Measurements from ENCODE around the gene PRAMEF13. TPM values are rescaled to one million over a fixed set of nuclear protein-coding genes. Genes with fewer than 3 reads are reported as not detected.
"Not testable (repeated sequence)": the region's sequence is repeated elsewhere in the genome, so short reads cannot be mapped to it uniquely, and the experiment has no call there.

Gene PRAMEF13
- total RNA-seq, 4 donors from 2014 or later, result not detected

GRCh38 chr1:13216619-13217018 is 15.4 kb upstream of the PRAMEF13 start:
- no CpG with 5 or more reads among the region's 7 CpGs for WGBS, 2 donors (ENCODE audit: low coverage in 1 of 2)
- in situ Hi-C loops (cut with MboI; ENCODE audit: low pct_ligation_motif_present in 1 of 4, low pct_unique_long_range_greater_than_20kb in 1 of 4, low sequenced_read_pairs in 3 of 4), result not testable (repeated sequence)

GRCh38 chr1:13208712-13209111 is 7.5 kb upstream of the PRAMEF13 start:
- H3K27me3 ChIP-seq; DNase-seq; H3K4me3 ChIP-seq; H3K9me3 ChIP-seq; H3K27ac ChIP-seq; intact Hi-C loops (cut with DNase I; ENCODE audit: low total_unique reads); in situ Hi-C loops (cut with MboI; ENCODE audit: low pct_ligation_motif_present in 1 of 4, low pct_unique_long_range_greater_than_20kb in 1 of 4, low sequenced_read_pairs in 3 of 4); H3K4me1 ChIP-seq; H3K36me3 ChIP-seq: not testable (repeated sequence)
- WGBS, 2 donors (ENCODE audit: low coverage in 1 of 2), result no CpG with 5 or more reads among the region's 9 CpGs

More at GRCh38 chr1:13216619-13217018, 15.4 kb upstream of the PRAMEF13 start:
- H3K27ac ChIP-seq; intact Hi-C loops (cut with DNase I; ENCODE audit: low total_unique reads); H3K4me1 ChIP-seq; H3K9me3 ChIP-seq; H3K4me3 ChIP-seq; H3K27me3 ChIP-seq; DNase-seq; H3K36me3 ChIP-seq: not testable (repeated sequence)

- H3K36me3 ChIP-seq; H3K9me3 ChIP-seq; in situ Hi-C loops (cut with MboI; ENCODE audit: low pct_ligation_motif_present in 1 of 4, low pct_unique_long_range_greater_than_20kb in 1 of 4, low sequenced_read_pairs in 3 of 4); H3K4me3 ChIP-seq; H3K4me1 ChIP-seq; DNase-seq; H3K27ac ChIP-seq; intact Hi-C loops (cut with DNase I; ENCODE audit: low total_unique reads); H3K27me3 ChIP-seq: not testable (repeated sequence)
- 72% methylated on average over 2 of the region's 2 CpGs; no CpG with 5 or more reads in 1 of the 2 donors for WGBS, 2 donors (ENCODE audit: low coverage in 1 of 2)
These were observed 29.7 kb downstream of the PRAMEF13 start, which contains the start of gene PRAMEF9 for GRCh38 chr1:13171548-13171947. TSS of gene PRAMEF9 (plus strand) at chr1:13171848. CDS start at chr1:13175281, 3,433 bp downstream.

GRCh38 chr1:13165531-13165930 is 35.7 kb downstream of the PRAMEF13 start, which contains the start of gene HNRNPCL4:
TSS of gene HNRNPCL4 (minus strand) at chr1:13165631. CDS start at chr1:13165467, 164 bp downstream.
- H3K27ac ChIP-seq; H3K27me3 ChIP-seq; H3K36me3 ChIP-seq; intact Hi-C loops (cut with DNase I; ENCODE audit: low total_unique reads); DNase-seq; H3K4me3 ChIP-seq; H3K9me3 ChIP-seq; in situ Hi-C loops (cut with MboI; ENCODE audit: low pct_ligation_motif_present in 1 of 4, low pct_unique_long_range_greater_than_20kb in 1 of 4, low sequenced_read_pairs in 3 of 4); H3K4me1 ChIP-seq: not testable (repeated sequence)
- no CpG with 5 or more reads among the region's 8 CpGs for WGBS, 2 donors (ENCODE audit: low coverage in 1 of 2)

GRCh38 chr1:13155909-13156308 is 45.3 kb downstream of the PRAMEF13 start, which contains the start of gene PRAMEF26:
TSS of gene PRAMEF26 (minus strand) at chr1:13156009. CDS start at chr1:13153095, 2,914 bp downstream.
- H3K9me3 ChIP-seq; H3K27me3 ChIP-seq; H3K4me3 ChIP-seq; in situ Hi-C loops (cut with MboI; ENCODE audit: low pct_ligation_motif_present in 1 of 4, low pct_unique_long_range_greater_than_20kb in 1 of 4, low sequenced_read_pairs in 3 of 4); DNase-seq; H3K36me3 ChIP-seq; intact Hi-C loops (cut with DNase I; ENCODE audit: low total_unique reads); H3K27ac ChIP-seq; H3K4me1 ChIP-seq: not testable (repeated sequence)
- no CpG with 5 or more reads among the region's 5 CpGs for WGBS, 2 donors (ENCODE audit: low coverage in 1 of 2)

Other genes with a start within 250 kb of the PRAMEF13 start
- gene PRAMEF27, start 144.8 kb downstream of the PRAMEF13 start, total RNA-seq, result not detected
- gene HNRNPCL3, start 140.6 kb downstream of the PRAMEF13 start, total RNA-seq, result not detected
- not detected for gene PRAMEF25, start 130.6 kb downstream of the PRAMEF13 start, total RNA-seq
- not detected for gene HNRNPCL2, start 84.6 kb downstream of the PRAMEF13 start, total RNA-seq
- gene PRAMEF26, start 45.4 kb downstream of the PRAMEF13 start, total RNA-seq, result not detected
- gene HNRNPCL4, start 35.8 kb downstream of the PRAMEF13 start, total RNA-seq, result not detected
- gene PRAMEF9, start 29.6 kb downstream of the PRAMEF13 start, total RNA-seq, result not detected
- gene PRAMEF18, start 24.7 kb upstream of the PRAMEF13 start, total RNA-seq, result not detected
- gene PRAMEF5, start 52.8 kb upstream of the PRAMEF13 start, total RNA-seq, result not detected
- not detected for gene PRAMEF8, start 83.7 kb upstream of the PRAMEF13 start, total RNA-seq
- not detected for gene PRAMEF33, start 102.1 kb upstream of the PRAMEF13 start, total RNA-seq
- not detected for gene PRAMEF15, start 114.2 kb upstream of the PRAMEF13 start, total RNA-seq
- not detected for gene PRAMEF14, start 145.7 kb upstream of the PRAMEF13 start, total RNA-seq
- gene PRAMEF19, start 170.5 kb upstream of the PRAMEF13 start, total RNA-seq, result not detected
- not detected for gene PRAMEF17, start 188.2 kb upstream of the PRAMEF13 start, total RNA-seq
- not detected for gene PRAMEF20, start 209.0 kb upstream of the PRAMEF13 start, total RNA-seq